NB4 (cell line): ENCODE results near the gene AGTPBP1.

Experiments used
- TF ChIP-seq, protein P1 (sequence below): IDR thresholded peaks from one replicate; pipeline ENCODE4 v1.5.1; 2012; ENCODE audit warnings: low read depth, low read length
- TF ChIP-seq, protein P2 (sequence below): IDR thresholded peaks from 2 replicates; pipeline ENCODE4 v1.6.1; 2011; ENCODE audit warnings: low read depth, low read length

DNA sequence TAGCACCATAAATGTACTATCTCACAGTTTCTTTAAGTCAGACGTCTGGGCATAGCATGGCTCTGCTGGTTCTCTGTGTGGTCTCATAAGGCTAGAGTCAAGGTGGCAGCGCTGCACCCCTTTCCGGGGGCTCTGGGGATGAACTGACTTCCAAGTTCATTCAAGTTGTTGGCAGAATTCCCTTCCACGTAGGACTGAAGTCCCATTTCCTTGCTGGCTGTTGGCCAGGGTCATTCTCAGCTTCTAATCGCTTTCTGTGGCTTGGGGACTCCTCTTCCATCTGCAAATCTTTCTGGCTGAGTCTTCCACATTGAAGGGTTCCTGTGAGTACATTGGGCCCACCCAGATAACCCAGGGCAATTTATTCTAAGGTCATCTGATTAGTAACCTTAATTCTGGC, 211.0 kb downstream of the AGTPBP1 start:
- TF ChIP-seq, protein P1, sequence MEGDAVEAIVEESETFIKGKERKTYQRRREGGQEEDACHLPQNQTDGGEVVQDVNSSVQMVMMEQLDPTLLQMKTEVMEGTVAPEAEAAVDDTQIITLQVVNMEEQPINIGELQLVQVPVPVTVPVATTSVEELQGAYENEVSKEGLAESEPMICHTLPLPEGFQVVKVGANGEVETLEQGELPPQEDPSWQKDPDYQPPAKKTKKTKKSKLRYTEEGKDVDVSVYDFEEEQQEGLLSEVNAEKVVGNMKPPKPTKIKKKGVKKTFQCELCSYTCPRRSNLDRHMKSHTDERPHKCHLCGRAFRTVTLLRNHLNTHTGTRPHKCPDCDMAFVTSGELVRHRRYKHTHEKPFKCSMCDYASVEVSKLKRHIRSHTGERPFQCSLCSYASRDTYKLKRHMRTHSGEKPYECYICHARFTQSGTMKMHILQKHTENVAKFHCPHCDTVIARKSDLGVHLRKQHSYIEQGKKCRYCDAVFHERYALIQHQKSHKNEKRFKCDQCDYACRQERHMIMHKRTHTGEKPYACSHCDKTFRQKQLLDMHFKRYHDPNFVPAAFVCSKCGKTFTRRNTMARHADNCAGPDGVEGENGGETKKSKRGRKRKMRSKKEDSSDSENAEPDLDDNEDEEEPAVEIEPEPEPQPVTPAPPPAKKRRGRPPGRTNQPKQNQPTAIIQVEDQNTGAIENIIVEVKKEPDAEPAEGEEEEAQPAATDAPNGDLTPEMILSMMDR, result no peak
- TF ChIP-seq, protein P2, sequence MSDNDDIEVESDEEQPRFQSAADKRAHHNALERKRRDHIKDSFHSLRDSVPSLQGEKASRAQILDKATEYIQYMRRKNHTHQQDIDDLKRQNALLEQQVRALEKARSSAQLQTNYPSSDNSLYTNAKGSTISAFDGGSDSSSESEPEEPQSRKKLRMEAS, result no peak
